NCI-H1930 (cell line): ENCODE results near the gene RHOH.

Experiments used
- DNase-seq, 2 experiments: peaks; one replicate each; lab custom pipeline; 2025; lab: John Stamatoyannopoulos, UW

The RHOH gene

DNA sequence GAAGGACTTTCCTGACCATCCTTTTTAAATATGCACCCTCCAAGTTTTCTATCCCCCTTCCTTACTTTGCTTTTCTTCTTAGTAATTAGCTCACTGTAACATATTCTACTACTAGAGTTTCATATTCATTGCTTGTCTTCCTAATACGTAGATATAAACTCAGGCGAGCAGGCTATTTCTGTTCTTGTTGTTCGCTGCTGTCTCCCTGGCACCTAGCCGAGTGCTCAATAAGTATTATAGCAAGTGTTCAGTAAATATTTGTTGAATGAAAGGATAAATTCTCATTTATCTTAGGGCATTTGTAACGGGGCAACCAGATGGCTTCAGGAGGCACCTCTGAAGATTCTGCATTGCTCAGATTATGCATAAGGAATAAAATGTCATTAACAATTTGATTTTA lies 6.8 kb upstream of the RHOH start:
- DNase-seq, result no peak

DNA sequence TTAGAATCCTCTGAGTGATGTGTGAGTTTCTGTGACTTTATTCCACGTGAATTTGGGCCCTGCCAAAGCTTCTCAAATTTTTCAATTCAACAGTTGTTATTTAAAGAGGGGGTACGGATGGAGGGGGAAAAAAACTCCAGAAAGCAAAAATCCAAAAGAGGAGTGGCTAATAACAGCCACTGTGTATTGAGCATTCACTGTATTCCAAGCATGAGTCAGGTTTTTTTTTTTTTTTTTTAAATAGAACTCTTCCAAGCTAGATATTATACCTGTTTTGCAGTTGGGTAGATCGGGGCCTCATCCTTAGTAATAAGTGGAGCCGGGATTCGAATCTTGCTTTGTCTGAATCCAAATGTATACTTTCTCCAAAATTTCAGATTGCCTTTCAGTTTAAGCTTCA lies 6.4 kb upstream of the RHOH start:
- no peak for DNase-seq

DNA sequence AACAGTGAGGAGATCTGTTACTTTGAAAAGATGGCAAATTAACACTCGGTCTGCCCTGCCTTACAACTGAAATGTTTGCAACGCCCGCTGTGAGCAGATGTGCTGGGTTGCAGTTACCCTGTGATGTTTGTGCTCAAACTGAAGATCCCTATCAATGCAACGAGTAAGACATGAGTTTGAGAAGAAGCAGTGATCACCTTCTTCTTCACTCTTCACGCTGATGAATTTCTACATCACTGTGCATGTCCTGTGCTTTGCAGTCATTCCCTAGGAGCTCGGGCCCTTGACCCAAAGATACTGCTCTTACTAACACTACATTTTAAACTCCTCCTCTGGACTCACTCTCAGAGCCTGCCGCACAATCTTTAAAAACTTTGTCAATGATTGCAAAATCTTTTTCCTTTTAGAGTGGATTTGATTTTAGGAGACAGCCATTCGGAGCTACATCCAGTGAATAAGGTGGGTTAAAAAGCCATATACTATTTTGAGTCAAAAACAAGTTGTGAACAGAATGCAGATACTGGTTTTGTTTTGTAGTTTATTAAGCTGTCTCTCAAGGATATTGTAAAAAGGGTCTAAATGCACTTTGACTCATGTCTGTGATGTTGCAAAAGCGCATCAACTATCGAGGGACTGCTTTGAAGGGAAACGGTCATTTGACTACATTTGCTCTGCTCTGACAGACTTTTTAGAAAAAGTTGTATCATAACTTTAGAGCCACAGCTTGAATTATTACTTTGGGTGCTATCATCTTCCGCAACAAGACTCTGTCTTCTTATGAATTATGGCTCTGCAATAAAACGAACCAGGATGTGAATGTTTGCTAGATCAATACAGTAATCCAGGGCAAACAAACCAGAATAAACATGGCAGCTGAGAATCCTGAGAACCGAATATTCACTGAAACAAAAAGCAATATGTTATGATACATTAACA lies 5.7 kb upstream of the RHOH start:
- peak in 1 of 2 experiments; percentile 4 for DNase-seq

DNA sequence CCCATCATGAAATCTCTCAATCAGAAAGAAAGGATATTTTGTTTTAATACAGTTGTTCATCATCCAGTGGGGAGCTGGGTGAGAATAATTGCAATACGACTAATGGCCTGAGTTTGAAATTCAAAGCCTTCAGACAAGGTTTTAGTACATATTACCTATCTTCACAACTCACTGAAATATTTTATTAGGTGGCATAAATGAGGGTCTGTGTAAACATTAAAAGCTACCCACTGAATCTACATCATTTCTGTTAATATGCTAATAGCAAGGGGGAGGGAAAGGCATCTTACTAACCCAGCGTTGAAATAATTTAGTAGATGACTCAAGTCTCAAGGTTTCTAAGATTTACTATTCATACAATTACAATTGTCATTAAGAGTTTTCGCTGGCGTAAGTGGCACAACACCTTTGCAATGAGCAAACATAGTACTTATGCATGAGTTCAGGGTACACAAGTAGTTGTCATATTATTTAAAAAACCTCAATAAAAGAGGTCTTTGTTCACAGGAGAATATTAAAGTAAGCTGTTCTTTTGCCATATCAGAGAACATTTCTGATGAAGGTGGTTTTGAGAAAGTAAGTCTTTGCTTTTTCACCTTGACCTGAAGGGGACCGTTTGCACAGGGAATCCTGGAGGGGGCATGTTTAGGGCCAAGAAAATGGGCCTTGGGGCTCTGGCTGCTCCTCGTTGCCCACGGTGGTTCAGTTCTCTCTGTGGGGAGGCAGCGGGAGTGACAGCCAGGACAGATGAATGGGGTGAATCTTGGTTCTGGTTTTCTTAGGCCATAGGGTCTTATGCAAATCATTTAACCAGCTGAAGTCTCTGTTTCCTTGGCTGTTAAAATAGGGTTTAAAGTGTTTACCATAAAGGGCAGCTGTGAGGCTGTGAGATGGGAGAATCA lies 4.5 kb upstream of the RHOH start:
- DNase-seq, result no peak

DNA sequence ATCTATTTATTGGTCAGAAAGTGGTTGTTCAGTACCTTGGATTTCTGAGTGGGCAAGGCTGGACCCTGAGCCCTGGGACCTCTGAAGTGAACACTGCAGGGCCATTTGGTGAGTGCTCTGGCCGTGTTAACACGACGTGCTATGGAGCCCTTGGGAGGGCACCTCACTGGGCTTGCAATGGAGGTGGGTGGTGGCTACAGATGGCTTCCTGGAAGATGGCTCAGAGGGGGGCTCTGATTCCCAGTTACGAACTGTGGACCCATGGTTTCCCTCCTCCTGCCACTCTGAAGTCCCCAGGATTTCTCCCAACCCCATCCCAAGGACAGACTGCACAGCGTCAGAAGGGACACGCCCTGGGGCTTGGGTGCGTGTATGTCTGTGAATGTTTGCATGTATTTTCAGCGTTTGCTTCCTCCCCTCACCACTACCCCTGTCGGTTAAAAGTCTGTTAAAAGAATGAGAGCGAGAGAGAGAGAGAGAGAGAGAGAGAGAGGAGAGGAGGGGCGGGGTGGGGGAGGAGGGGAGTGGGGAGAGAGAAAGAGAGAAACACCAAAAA lies 3.7 kb upstream of the RHOH start:
- DNase-seq, result no peak

DNA sequence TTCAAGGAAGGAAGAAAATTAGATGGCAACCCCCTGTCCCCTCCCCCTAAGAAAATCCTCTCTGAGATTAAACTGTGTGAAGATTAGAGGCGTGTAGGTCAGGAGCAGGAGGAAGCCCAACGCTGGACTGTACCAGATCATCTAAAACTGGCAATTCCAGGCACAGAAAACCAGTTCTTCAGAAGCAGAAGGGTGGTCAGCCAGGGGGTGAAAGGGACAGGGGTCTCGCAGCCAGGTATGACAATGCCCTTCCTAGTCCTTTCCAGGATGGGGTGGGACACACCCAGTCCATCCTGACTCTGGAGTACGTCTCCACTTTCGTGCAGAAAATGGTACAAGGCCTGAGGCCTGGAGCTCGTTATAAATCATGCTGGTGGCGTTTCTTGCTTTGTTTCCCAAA lies 3.3 kb upstream of the RHOH start:
- no peak for DNase-seq

DNA sequence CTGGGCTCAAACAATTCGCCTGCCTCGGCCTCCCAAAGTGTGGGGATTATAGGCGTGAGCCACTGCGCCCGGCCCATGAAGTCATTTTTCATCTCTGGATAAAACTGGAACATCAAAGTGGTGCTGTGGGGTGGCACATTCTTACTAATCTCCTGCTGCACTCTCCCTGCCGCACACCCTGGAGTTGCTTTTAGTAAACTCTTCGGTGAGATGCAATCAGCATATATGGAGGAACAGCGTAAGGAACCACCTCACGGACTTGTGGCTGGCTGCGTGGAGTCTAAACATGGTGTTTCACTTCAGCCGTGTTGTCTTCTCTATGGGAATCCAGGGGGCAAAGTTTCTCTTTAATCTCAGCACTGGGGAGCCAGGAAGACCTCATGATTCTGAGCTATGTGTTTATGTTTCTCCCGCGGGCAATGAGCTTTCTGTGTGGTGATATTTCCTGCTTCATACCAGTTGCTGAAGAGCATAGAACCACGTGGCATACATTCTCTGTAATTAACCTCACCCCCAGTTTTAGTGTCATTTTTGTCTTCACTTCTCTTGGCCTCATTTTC lies 2.1 kb upstream of the RHOH start:
- no peak for DNase-seq

DNA sequence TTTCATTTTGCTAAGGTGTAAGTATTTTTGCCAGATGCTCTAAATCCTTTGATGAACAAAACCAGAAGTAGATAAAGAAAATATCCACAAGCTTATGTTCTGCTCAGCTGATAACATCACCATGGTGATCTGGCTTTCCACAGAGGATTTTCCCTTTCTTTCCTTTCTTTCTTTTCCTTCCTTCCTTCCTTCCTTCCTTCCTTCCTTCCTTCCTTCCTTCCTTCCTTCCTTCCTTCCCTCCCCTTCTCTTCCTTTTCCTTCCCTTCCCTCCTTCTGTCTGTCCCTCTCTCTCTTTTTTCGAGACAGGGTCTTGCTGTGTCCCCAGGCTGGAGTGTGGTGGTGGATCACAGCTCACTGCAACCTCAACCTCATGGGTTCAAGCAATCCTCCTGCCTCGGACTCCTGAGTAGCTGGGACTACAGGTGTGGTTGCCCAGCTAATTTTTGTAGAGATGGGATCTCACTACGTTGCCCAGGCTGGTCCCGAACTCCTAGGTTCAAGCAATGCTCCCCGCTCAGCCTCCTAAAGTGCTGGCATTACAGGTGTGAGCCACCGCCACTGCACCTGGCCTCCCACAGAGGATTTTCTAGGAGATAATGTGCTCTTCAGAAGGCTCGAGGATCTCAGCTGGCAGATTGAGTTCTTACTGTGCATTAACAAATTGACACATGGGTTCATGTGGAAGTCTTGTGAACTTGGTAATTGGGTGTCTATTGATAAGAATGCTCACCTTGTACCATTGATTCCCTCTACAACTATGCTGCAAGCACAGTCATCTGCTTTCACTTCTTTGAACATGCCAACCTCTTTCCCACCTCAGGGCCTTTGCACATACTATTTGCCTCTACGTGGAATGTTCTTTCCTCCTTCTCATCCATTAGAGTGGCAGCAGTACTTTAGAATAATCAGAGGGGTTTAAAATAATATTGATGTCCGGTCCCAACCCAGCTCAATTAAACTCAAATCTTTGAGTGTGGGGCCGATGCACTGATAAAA lies 1.4 kb upstream of the RHOH start:
- no peak for DNase-seq

DNA sequence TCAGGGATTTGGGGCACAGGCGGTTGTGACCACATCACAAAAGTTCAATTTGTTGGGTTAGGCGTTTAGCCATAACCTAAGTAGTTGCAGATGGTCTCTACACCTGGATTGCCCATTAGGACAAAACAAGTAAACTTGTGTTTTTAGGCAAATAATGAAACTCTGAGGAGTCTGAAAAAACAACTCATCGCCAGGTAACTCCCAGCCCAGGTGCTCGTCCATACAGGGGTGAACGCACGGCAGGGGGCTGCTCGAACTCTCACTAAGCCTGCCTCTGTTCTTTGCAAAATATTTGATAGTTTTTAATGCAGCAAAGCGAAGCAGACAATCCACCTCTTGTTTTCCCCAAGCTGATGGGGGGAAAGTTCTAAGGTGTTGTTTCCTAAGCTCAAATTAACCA lies 559 bp upstream of the RHOH start:
- no peak for DNase-seq

DNA sequence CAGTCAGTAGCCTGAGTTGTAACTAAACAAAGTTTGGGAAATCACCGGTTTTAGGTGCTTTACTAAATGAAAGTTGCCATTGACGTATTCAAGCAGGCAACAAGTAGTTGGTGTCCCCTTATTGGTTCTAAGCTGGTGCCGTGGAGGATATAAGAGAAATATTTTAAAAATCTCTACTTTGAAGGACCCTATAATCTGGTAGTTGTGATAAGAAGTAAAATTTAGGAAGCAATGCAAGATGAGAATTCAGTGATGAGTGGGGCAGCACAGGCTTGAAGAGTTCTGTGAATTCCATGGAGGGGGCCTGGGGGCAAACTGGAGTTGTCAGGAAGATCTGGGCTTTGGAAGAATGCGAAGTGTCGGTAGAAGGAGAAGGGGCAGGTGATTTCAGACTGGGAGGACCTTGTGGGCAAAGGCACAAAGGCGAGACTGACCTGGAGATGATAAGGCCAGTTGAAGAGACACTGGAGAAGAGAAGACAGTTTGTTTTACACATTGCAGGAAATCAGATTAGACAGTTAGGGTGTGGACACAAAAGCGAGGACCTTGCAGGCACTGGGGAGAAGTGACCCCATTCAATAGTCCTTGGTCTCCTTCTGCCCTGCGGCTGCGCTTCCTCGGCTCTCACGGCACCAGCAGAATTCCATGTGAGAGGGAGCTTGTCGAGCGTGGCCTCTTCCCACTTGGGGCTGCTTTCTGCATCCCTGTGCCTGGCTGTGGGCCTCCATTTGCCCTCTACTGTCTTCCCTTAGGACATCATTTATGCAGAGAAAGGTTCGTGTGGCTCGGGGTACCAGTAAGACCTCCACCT lies 1.3 kb downstream of the RHOH start:
- DNase-seq, result no peak

DNA sequence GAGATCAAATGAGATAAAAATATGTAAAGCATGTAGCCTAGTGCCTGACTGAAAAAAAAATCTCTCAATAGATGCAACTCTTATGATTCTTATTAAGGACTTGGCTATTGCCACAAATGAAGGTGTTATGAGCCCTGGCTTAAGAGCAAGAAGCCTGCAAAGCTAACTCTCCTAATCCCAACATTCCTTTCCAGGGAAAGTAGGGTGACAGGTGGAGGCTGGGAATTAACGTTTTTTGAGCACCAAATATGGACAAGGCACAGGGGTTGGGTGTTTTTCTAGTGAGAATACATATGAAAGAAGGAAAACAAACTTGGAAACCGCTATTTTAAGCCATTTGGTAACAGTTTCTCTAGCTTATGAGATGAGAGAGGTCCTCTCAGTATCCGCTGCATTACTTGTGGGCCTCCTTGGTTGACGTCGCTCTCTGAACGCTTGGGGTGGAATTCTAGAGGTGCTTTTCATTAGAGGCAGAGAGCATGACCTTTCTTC lies 2.4 kb downstream of the RHOH start:
- no peak for DNase-seq

DNA sequence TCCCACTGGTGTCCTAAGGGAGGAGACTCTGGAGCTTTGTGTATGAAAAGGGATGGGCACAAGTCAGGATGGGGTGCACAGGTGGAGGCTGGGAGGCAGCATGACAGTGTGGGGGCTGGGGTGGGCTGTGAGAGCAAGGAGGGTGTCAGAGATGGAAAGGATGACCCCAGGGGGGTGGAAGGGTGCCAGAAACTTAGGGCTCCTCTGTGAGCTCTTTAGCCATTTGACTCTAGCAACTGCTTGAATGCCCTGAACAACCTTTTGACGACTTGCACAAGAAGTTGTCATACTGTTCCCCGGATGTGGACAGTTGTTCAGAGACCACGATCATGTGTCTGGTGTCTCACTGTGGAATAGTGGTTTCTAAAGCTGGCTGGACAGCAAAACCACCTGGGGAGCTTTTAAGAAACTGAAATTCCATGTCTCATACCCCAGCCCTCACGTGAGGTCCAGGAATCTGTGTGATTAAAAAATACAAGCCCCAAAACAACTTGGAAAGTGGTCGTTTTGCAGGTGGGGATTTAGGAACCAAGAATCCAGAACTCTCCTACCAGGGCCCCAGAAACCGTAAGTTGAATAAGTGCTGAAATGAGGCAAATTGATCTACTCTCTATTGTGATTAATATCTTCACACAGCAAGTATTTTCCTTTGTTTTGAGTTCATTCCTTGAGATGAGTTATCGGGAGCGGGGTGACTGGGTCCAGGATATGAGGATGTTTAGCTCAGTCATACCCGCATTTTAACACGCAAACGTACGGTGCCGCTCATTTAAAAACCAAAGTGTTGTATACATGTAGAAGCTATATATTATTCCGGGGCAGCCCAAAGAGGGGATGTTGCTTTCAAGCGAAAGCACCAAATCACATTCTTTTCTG lies 3.4 kb downstream of the RHOH start:
- no peak for DNase-seq

DNA sequence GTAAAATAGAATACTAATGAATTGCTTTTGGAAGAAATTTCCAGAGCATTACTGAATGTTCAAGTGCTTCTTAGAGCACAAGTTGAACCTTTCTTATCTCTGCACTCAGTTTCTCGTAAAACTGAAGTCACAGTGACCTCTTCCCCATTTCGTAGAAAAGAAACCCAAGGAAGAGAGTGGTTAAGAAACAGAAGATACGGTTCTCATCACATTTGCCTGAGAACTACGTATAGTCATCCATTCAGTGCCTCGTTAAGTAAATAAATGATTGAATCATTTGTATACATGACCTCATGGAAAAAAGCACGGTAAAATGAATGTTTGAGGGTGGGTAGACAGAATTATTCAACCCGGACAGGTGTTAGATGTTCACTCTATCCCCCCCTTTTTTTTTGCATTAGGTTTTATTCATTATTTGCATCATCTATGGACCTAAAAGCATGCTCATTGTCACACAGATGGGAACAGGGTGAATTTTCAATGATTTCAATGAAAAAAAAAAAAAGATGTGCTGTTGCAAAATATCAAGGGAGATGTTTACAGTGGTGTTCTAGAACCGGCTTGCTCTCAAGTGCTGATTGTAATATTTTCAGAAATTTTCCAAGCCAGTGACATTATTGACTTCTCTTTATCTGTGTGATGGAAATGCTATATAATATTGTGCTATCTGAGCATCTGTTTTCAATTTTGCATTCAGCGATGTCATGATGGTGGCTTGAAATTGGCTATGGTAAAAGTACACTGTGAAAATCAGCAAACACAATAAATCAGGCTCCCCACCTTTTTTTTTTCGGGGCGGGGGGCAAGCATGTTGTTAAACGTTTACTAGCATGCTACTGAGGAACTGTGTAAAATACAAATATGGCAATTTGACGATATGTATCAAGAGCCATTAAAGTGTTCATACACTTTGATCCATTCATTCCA lies 4.3 kb downstream of the RHOH start:
- DNase-seq, result no peak

DNA sequence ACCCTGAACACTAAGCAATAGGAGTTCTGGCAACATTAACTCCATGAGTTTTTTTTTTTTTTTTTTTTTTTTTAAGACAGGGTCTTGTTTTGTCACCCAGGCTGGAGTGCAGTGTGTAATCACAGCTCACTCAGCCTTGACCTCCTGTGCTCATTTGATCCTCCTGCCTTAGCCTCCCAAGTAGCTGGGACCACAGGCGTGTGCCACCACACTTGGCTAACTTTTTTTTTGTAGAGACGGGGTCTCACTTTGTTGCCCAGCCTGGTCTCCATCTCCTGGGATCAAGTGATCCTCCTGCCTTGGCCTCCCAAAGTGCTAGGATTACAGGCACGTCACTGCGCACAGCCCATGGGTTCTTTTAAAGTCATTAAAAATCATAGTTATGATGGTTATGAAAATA lies 5.1 kb downstream of the RHOH start:
- no peak for DNase-seq

DNA sequence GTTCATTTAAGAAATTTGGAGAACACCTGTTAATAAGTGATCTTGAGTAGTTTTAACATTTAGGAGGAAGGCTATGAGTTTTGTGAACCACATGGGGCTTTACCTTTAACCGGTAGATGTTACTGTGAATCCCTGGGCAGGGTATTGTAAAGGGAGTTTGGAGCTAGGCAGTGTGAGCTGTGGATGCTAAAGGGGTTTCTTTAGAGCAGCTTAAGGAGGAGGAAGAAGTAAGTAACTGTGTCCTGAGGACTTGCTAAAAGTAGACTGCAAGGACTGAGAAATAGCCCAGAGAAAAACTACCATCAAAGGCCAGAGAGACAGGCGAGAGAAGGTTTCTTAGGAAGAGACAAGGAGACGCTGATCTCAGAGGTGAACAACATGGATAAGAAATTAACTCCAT lies 5.6 kb downstream of the RHOH start:
- no peak for DNase-seq

DNA sequence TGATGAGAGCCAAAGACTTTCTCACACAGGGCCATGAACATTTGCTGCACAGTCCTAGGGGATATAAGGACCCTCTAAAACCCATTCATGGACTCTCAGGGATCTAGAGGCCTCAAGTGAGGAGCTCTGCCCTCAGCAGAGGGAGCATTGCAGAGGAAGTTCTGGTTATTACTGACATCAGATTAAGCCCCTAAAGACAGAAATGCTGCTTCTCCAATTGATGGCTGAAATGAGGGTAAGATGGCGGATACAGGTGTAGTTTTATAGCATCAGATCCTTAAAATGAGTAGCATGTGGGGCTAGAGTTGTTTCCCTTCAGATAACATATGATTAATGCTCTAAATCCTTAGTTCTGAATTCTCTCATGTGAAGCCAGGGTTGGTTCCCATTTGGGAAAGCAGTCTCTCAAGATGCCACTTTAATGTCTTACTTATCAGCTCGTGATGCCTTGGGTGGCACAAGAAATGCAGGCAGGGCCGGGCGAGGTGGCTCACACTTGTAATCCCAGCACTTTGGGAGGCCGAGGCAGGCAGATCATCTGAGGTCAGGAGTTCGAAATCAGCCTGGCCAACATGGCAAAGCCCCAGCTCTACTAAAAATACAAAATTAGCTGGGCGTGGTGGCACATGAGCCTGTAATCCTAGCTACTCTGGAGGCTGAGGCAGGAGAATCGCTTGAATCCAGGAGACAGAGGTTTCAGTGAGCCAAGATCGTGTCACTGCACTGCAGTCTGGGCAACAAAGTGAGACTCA lies 7.9 kb downstream of the RHOH start:
- DNase-seq, result no peak
